HepG2 (cell line): ENCODE measurements around the gene CBLC. TPM values are rescaled to one million over a fixed set of nuclear protein-coding genes. Genes with fewer than 3 reads are reported as not detected.
A peak's percentile ranks its signal among the peaks of the same experiment; 100 is the strongest.

Source experiments
- CTCF ChIP-seq: sonication (generic); formaldehyde crosslinking; IDR thresholded peaks from 2 replicates; pipeline ENCODE4 v1.5.0; 2020; ENCODE audit warnings: mild to moderate bottlenecking, missing genetic modification reagents, moderate library complexity
- ELK4 ChIP-seq: sonication (generic); formaldehyde crosslinking; IDR thresholded peaks from 2 replicates; pipeline ENCODE4 v1.9.0; 2021; ENCODE audit warnings: missing genetic modification reagents, borderline replicate concordance
- PRDM4 ChIP-seq: sonication (generic); formaldehyde crosslinking; IDR thresholded peaks from 2 replicates; pipeline ENCODE4 v1.9.0; 2021; ENCODE audit warnings: missing genetic modification reagents, borderline replicate concordance
- RBM22 ChIP-seq: fragments of 200-400 bp; formaldehyde crosslinking; optimal IDR thresholded peaks from 2 replicates; pipeline ENCODE3; 2017; ENCODE audit warnings: mild to moderate bottlenecking, low read length, moderate library complexity
- SKIL ChIP-seq: sonication (generic); formaldehyde crosslinking; IDR thresholded peaks from 2 replicates; pipeline ENCODE4 v1.8.0; 2022; ENCODE audit warnings: missing genetic modification reagents, mild to moderate bottlenecking, moderate library complexity, borderline replicate concordance
- THAP7 ChIP-seq: sonication (generic); formaldehyde crosslinking; IDR thresholded peaks from 2 replicates; pipeline ENCODE4 v1.8.1; 2023; ENCODE audit warnings: mild to moderate bottlenecking, missing genetic modification reagents
- ZNF609 ChIP-seq: sonication (generic); formaldehyde crosslinking; IDR thresholded peaks from 2 replicates; pipeline ENCODE4 v1.4.0; 2020; ENCODE audit warnings: mild to moderate bottlenecking, missing genetic modification reagents, borderline replicate concordance
- ZNF724P ChIP-seq: sonication (generic); formaldehyde crosslinking; IDR thresholded peaks from 2 replicates; pipeline ENCODE4 v1.8.0; 2022; ENCODE audit warnings: missing genetic modification reagents, borderline replicate concordance
- ZNF746 ChIP-seq: sonication (generic); formaldehyde crosslinking; IDR thresholded peaks from 2 replicates; pipeline ENCODE4 v1.8.0; 2022; ENCODE audit warnings: mild to moderate bottlenecking, missing genetic modification reagents
- ZNF800 ChIP-seq: sonication (generic); formaldehyde crosslinking; IDR thresholded peaks from 2 replicates; pipeline ENCODE4 v1.4.0; 2020; ENCODE audit warnings: missing genetic modification reagents
- ZSCAN29 ChIP-seq: sonication (generic); formaldehyde crosslinking; conservative IDR thresholded peaks from 2 replicates; pipeline ENCODE4 v1.4.0; 2020; ENCODE audit warnings: mild to moderate bottlenecking, missing genetic modification reagents
- polyA plus RNA-seq, 8 experiments: library from polyadenylated mRNA; depleted of rRNA in 3 of 8; stranded (reverse) in 7 of 8; unstranded in 1 of 8; fragments of >200 nt; fragmentation: Illumina TruSeq in 4 of 8; extraction: Trizol in 4 of 8; gene quantifications; 2 replicates each; pipeline versions ENCODE4 v1.2.1 to v1.2.3, GENCODE V29; 2011 to 2016; ENCODE audit warnings: low read depth in 4 of 8, missing spikeins in 1 of 8, mixed read lengths in 1 of 8; ENCODE audit not compliant: insufficient read depth in 1 of 8
- total RNA-seq, 5 experiments: library from RNA; depleted of rRNA; stranded (reverse); fragments of >200 nt; fragmentation: Illumina TruSeq; extraction: Trizol; gene quantifications; 2 replicates each; pipeline ENCODE4 v1.2.3, GENCODE V29; 2016; ENCODE audit warnings: low read depth in 1 of 5

Gene CBLC
- total and polyA plus RNA-seq, 2 of the 13 experiments (the other 11 are each of a cell fraction or from before 2014, with no cell fraction given) = 1.8 to 2.6 TPM

- TF ChIP-seq ZNF609 (CRISPR knock-in tag) (peak; percentile 60; the same call in 1 of the 2 replicates), ZNF800 (CRISPR knock-in tag) (no peak), ZSCAN29 (CRISPR knock-in tag) (no peak), SKIL (CRISPR knock-in tag) (peak; percentile 76; the same call in 1 of the 2 replicates), ZNF746 (CRISPR knock-in tag) (peak; percentile 91), THAP7 (no peak), PRDM4 (CRISPR knock-in tag) (no peak), CTCF (CRISPR knock-in tag) (no peak), ZNF724P (CRISPR knock-in tag) (no peak), RBM22 (no peak), ELK4 (no peak)
Observed at GRCh38 chr19:44746946-44747738, 30.5 kb upstream of the CBLC start (continued).
